ENCODE data around the gene ITK.

DNA sequence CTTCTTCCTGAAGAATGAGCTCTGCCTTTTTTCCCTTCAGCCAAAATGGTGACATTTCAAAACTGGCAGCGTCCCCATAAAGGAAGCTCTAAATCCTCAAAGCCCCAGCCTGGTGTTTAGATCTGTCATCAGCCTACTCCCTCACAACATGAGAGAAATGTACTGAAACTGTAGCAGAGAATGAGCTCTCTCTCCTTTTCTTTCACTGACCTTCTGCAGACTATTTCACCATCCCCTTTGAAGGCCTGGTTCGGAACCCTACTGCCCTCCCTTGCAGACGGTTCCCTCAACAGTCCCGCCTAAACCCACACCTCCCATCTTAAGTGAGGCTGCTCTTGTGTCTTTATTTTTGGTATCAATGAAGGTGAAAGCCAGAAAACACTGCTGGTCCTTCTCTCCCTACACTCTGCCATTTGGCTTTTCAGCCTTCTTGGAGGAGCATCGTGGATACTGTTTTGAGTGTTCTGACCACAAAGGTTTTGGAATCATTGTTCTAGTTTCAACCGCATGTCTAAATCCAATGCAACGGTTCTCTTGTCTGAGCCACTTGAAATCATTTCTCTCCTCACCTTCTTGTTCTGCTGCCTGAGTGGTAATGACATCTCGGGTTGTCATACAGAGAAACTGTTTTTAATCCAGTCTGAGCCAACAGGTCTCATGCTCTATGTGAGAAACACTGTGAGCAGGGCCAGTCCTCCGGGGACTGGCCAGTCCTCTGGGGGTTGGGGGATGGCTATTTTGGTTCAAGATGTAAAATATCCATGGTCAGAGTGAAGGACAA is 39.0 kb downstream of the ITK start:
- TF ChIP-seq, protein P1, sequence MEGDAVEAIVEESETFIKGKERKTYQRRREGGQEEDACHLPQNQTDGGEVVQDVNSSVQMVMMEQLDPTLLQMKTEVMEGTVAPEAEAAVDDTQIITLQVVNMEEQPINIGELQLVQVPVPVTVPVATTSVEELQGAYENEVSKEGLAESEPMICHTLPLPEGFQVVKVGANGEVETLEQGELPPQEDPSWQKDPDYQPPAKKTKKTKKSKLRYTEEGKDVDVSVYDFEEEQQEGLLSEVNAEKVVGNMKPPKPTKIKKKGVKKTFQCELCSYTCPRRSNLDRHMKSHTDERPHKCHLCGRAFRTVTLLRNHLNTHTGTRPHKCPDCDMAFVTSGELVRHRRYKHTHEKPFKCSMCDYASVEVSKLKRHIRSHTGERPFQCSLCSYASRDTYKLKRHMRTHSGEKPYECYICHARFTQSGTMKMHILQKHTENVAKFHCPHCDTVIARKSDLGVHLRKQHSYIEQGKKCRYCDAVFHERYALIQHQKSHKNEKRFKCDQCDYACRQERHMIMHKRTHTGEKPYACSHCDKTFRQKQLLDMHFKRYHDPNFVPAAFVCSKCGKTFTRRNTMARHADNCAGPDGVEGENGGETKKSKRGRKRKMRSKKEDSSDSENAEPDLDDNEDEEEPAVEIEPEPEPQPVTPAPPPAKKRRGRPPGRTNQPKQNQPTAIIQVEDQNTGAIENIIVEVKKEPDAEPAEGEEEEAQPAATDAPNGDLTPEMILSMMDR (conservative IDR thresholded peaks at IDR 0.05), result no peak
- no peak for TF ChIP-seq ZFX (IDR thresholded peaks at IDR 0.05)
